ENCODE results near the gene MTMR11. TPM values are rescaled to one million over a fixed set of nuclear protein-coding genes. Genes with fewer than 3 reads are reported as not detected.

MTMR11 gene
- total RNA-seq, 1 experiment from 2014 or later = 23.8 TPM

- ChIA-PET CTCF (interaction anchor here (0.6 to 1.1 kb wide), 4 partner anchors 10 to 285 kb away, joined by 3 to 4 read pairs (median 3); no protein-coding TSS in a partner anchor), POLR2A (interaction anchor here (1.0 to 11.7 kb wide), 7 partner anchors 12 to 181 kb away, joined by 4 to 632 read pairs (median 228); partner anchors contain the start of genes BOLA1, MTMR11, OTUD7B and SF3B4)
- no peak for DNase-seq (ENCODE audit: unreplicated experiment)
- Mint-ChIP-seq H3K36me3 (ENCODE audit: insufficient read depth, unreplicated experiment) (no peaks in the 10 kb centered on the region), H3K4me3 (ENCODE audit: unreplicated experiment) (no peak overlapping the region), H3K4me1 (ENCODE audit: insufficient read depth, unreplicated experiment) (no peaks in the 10 kb centered on the region), H3K27ac (ENCODE audit: low read depth, unreplicated experiment) (no peak overlapping the region), H3K27me3 (ENCODE audit: insufficient read depth, unreplicated experiment) (no peaks in the 10 kb centered on the region), H3K9me3 (ENCODE audit: unreplicated experiment) (no peaks in the 10 kb centered on the region)
- intact Hi-C loops (cut with micrococcal nuclease) = no loop called here
- no TSS peak for BruUV-seq (replicated peaks)
- TF ChIP-seq CTCF (IDR thresholded peaks at IDR 0.05; ENCODE audit: unreplicated experiment) = no peak
Observed at GRCh38 chr1:149883598-149884247, 53.0 kb downstream of the MTMR11 start.

- ChIA-PET POLR2A (interaction anchor here (9.3 kb wide), 1 partner anchor 35 kb away, joined by 632 read pairs; no protein-coding TSS in a partner anchor), CTCF (interaction anchor here (1.1 kb wide), 1 partner anchor 305 kb away, joined by 4 read pairs; no protein-coding TSS in a partner anchor)
- Mint-ChIP-seq H3K27me3 (ENCODE audit: insufficient read depth, unreplicated experiment) (no peaks in the 10 kb centered on the region), H3K27ac (ENCODE audit: low read depth, unreplicated experiment) (no peak overlapping the region), H3K9me3 (ENCODE audit: unreplicated experiment) (no peaks in the 10 kb centered on the region), H3K4me1 (ENCODE audit: insufficient read depth, unreplicated experiment) (no peaks in the 10 kb centered on the region), H3K36me3 (ENCODE audit: insufficient read depth, unreplicated experiment) (no peaks in the 10 kb centered on the region), H3K4me3 (ENCODE audit: unreplicated experiment) (no peak overlapping the region)
- DNase-seq (ENCODE audit: unreplicated experiment) = no peak
- intact Hi-C loops (cut with micrococcal nuclease) = no loop called here
- BruUV-seq (replicated peaks) = no TSS peak
- no peak for TF ChIP-seq CTCF (IDR thresholded peaks at IDR 0.05; ENCODE audit: unreplicated experiment)
Observed at GRCh38 chr1:149881876-149882275, 54.8 kb downstream of the MTMR11 start.

- DNase-seq (ENCODE audit: unreplicated experiment) = no peak
- H3K4me3 Mint-ChIP-seq (ENCODE audit: unreplicated experiment) = no peak overlapping the region
- no peak overlapping the region for H3K27ac Mint-ChIP-seq (ENCODE audit: low read depth, unreplicated experiment)
- no peaks in the 10 kb centered on the region for H3K9me3 Mint-ChIP-seq (ENCODE audit: unreplicated experiment)
- H3K4me1 Mint-ChIP-seq (ENCODE audit: insufficient read depth, unreplicated experiment) = no peaks in the 10 kb centered on the region
- no peak for TF ChIP-seq CTCF (IDR thresholded peaks at IDR 0.05; ENCODE audit: unreplicated experiment)
- intact Hi-C loops (cut with micrococcal nuclease) = no loop called here
- CTCF ChIA-PET = no interaction called here
- BruUV-seq (replicated peaks) = no TSS peak
- POLR2A ChIA-PET = interaction anchor here (0.8 kb wide), 1 partner anchor 8 kb away, joined by 3 read pairs; a partner anchor contains a TSS
- no peaks in the 10 kb centered on the region for H3K36me3 Mint-ChIP-seq (ENCODE audit: insufficient read depth, unreplicated experiment)
- no peaks in the 10 kb centered on the region for H3K27me3 Mint-ChIP-seq (ENCODE audit: insufficient read depth, unreplicated experiment)
Observed at GRCh38 chr1:149879556-149879955, 57.1 kb downstream of the MTMR11 start.

Other genes starting within 250 kb of the MTMR11 start
- not detected in 2 replicates for gene FCGR1A, start 154.2 kb downstream of the MTMR11 start, total RNA-seq (2022)
- 17.4 and 22.4 TPM in 2 replicates for gene BOLA1, start 37.3 kb downstream of the MTMR11 start, total RNA-seq (2022)
- gene SV2A, start 19.0 kb downstream of the MTMR11 start, total RNA-seq (2022) = 0.12 TPM in 1 of 2 replicates, not detected in the other
- 79.2 and 99.2 TPM in 2 replicates for gene SF3B4, start 9.1 kb downstream of the MTMR11 start, total RNA-seq (2022)
- 44.3 and 47.4 TPM in 2 replicates for gene OTUD7B, start 73.8 kb upstream of the MTMR11 start, total RNA-seq (2022)
- gene VPS45, start 130.9 kb upstream of the MTMR11 start, total RNA-seq (2022) = 35.1 and 55.1 TPM in 2 replicates
- 1.9 and 5.2 TPM in 2 replicates for gene PLEKHO1, start 213.0 kb upstream of the MTMR11 start, total RNA-seq (2022)